ENCODE results near the gene COL6A5. TPM values are rescaled to one million over a fixed set of nuclear protein-coding genes. Genes with fewer than 3 reads are reported as not detected.

COL6A5 gene
- polyA plus RNA-seq, 2 of the 4 experiments (the other 2 are of a cell fraction): not detected

- H3K4me1 ChIP-seq: no peaks in the 10 kb centered on the region
- no peak for TF ChIP-seq RNF2 (IDR thresholded peaks at IDR 0.05; ENCODE audit: borderline replicate concordance, low read depth)
- H3K27ac ChIP-seq: no peak overlapping the region
- FAIRE-seq (no peak), DNase-seq (ENCODE audit: low read depth in 1 of 2, low spot score in 1 of 2) (no peak), ATAC-seq (no peak)
- no peaks in the 10 kb centered on the region for H3K9me3 ChIP-seq
- 40% methylated on average over 3 of the region's 3 CpGs for WGBS (ENCODE audit: missing lambda C conversion rate)
- H3K4me2 ChIP-seq: no peak overlapping the region
- POLR2A ChIA-PET: no interaction called here
- H3K4me3 ChIP-seq: no peak overlapping the region
- CTCF ChIA-PET: interaction anchor here (0.5 kb wide), 1 partner anchor 302 kb away, joined by 5 read pairs; no protein-coding TSS in a partner anchor
Measured at GRCh38 chr3:130384476-130385025, 39.1 kb downstream of the COL6A5 start.

GRCh38 chr3:130386604-130387263 lies 41.3 kb downstream of the COL6A5 start:
- H3K27ac ChIP-seq: no peak overlapping the region
- ChIA-PET CTCF (no interaction called here), POLR2A (no interaction called here)
- H3K4me2 ChIP-seq: no peak overlapping the region
- H3K9me3 ChIP-seq: no peaks in the 10 kb centered on the region
- H3K4me1 ChIP-seq: no peaks in the 10 kb centered on the region
- WGBS (ENCODE audit: missing lambda C conversion rate): 19% methylated on average over 2 of the region's 2 CpGs
- TF ChIP-seq EHF (CRISPR knock-in tag; IDR thresholded peaks at IDR 0.05): no peak
- no peak for TF ChIP-seq MAZ (IDR thresholded peaks at IDR 0.05; ENCODE audit: borderline replicate concordance, low read depth, low read length)
- TF ChIP-seq HOXB13 (CRISPR knock-in tag; IDR thresholded peaks at IDR 0.05; ENCODE audit: low read depth): no peak
- no peak for TF ChIP-seq MYC (IDR thresholded peaks at IDR 0.05; ENCODE audit: borderline replicate concordance, low read length)
- TF ChIP-seq MAFK (IDR thresholded peaks at IDR 0.05; ENCODE audit: partially characterized antibody): no peak
- no peak for TF ChIP-seq POLR2AphosphoS2 (conservative IDR thresholded peaks at IDR 0.05; ENCODE audit: low read length)
- no peak for TF ChIP-seq SREBF2 (IDR thresholded peaks at IDR 0.05)
- TF ChIP-seq CHD4 (IDR thresholded peaks at IDR 0.05; ENCODE audit: borderline replicate concordance): no peak
- no peak for TF ChIP-seq JUNB (IDR thresholded peaks at IDR 0.05)
- TF ChIP-seq PHF8 (IDR thresholded peaks at IDR 0.05; ENCODE audit: borderline replicate concordance, low read depth): no peak
- TF ChIP-seq RNF2 (IDR thresholded peaks at IDR 0.05; ENCODE audit: borderline replicate concordance, low read depth): no peak
- TF ChIP-seq NR3C1 (IDR thresholded peaks at IDR 0.05): no peak
- TF ChIP-seq CBX8 (IDR thresholded peaks at IDR 0.05): no peak
- no peak for TF ChIP-seq RAD21 (conservative IDR thresholded peaks at IDR 0.05 in 1 of 2, IDR thresholded peaks at IDR 0.05 in 1 of 2)
- no peak for TF ChIP-seq ATOH8 (CRISPR knock-in tag; IDR thresholded peaks at IDR 0.05; ENCODE audit: low read depth)
- DNase-seq (ENCODE audit: low read depth in 1 of 2, low spot score in 1 of 2): no peak
- H3K4me3 ChIP-seq: no peak overlapping the region
- FAIRE-seq: no peak
- ATAC-seq: no peak

- CTCF ChIA-PET: no interaction called here
Measured at GRCh38 chr3:130389743-130390478, 44.4 kb downstream of the COL6A5 start.

More at GRCh38 chr3:130389743-130390478, 44.4 kb downstream of the COL6A5 start:
- Histone ChIP-seq H3K27ac (no peak overlapping the region), H3K4me2 (no peak overlapping the region), H3K4me3 (no peak overlapping the region), H3K9me3 (no peaks in the 10 kb centered on the region), H3K4me1 (no peaks in the 10 kb centered on the region)
- ATAC-seq (no peak), DNase-seq (ENCODE audit: low read depth in 1 of 2, low spot score in 1 of 2) (no peak), FAIRE-seq (no peak)
- POLR2A ChIA-PET: no interaction called here
- TF ChIP-seq EP300 (IDR thresholded peaks at IDR 0.05) (no peak), SMC3 (IDR thresholded peaks at IDR 0.05) (no peak), JUNB (IDR thresholded peaks at IDR 0.05) (no peak), HEYL (CRISPR knock-in tag; IDR thresholded peaks at IDR 0.05) (no peak), KDM1A (IDR thresholded peaks at IDR 0.05; ENCODE audit: low read depth) (no peak), ESRRA (IDR thresholded peaks at IDR 0.05; ENCODE audit: borderline replicate concordance, low read length) (no peak), TFCP2L1 (CRISPR knock-in tag; IDR thresholded peaks at IDR 0.05) (no peak), CHD2 (IDR thresholded peaks at IDR 0.05; ENCODE audit: low read length, partially characterized antibody) (no peak), HMGXB4 (CRISPR knock-in tag; IDR thresholded peaks at IDR 0.05; ENCODE audit: borderline replicate concordance) (no peak), BCL3 (IDR thresholded peaks at IDR 0.05) (no peak), REST (IDR thresholded peaks at IDR 0.05) (no peak)
- WGBS (ENCODE audit: missing lambda C conversion rate): 0% methylated on average over 1 of the region's 1 CpG

All from A549 (cell line).